Stimulated activated CD8-positive, alpha-beta memory T cell treated with anti-CD3 and anti-CD28 coated beads, Interleukin-7, amount 100 ng/mL, for 24 hours (primary cell): Measurements from ENCODE around the gene LMCD1.

Experiments
- DNase-seq: peaks from one replicate; pipeline ENCODE4 v3.0.0-alpha.2; 2020; ENCODE audit warnings: low read depth

Gene LMCD1

DNA sequence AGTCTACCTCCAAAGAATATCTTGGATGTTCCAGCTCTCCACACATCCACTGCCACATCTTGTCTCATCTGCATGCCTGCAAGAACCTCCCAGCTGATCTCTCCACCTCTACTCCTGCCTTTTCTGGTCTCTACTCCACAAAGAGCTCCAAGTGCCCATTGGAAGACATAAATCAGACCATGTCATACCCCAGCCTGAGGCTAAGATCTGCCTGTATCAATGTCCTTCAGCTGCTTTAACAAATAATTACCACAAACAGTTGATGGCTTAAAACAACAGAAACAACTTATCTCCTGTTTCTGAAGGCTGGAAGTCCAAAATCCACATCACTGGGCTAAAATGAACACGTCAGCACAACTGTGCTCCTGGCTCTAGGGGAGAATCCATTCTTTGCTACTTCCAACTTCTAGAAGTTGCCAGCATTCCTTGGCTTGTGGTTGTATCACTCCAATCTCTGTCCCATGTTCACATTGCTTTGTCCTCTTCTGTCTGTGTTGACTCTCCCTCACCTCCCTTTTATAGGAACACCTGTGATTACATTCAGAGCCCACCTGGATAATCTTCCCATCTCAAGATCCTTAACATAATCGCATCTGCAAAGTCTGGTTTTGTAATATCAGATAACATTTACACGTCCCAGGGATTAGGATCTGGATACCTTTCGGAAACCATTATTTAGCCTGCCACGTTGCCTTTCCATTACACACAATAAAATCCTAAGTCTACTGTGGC is 17.0 kb upstream of the LMCD1 start:
- no peak for DNase-seq

DNA sequence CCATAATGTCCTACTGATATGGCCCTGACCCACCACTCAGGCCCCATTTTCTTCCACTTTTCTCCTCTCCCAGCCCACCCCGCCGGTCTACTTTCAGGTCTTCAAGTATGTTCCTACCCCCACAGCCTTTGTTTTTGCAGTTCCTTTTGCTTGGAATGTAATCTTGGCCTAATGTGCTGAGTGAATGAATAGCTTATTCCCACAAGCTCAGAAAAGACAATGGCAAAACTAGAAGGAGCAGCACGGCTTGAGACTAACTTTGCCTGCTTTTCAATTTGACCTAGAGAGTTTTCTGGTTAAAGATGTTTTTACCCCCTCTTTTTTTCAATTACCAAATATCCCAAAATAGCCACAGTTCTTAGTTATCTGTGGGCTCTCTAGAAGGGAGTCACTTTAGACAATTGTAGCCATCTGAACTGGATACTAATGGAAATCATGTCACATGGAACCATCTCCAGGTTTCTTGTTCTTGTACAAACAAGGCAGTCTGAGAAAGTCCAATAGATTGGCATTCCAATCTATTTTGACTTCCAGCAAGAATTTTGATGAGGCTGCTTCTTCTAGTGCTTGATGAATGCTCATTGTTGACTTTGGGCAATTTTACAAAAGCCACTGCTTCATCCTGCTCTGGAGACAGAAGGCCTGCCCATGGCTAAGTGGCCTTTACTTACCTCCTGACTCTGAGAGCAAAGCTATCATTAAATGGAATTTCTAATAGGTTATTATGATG is 16.3 kb upstream of the LMCD1 start:
- no peak for DNase-seq

DNA sequence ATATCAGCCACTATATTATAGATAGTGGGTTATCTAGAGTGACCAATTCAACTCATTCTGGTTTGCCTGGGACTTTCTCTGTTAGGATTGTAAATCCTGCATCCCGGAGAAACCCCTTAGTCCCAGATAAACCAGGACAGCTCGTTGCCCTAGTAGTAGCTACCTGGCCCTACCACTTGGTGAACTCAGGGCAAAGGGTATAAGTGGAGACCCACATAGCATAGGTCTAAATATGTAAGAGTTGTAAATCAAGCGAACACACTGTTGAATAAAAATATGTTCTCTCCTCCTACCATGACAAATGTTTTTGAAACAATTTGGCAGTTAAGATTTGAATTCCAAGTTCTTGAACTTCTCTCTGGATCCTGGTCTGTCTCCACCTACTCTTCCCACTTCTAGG is 15.7 kb upstream of the LMCD1 start:
- no peak for DNase-seq

DNA sequence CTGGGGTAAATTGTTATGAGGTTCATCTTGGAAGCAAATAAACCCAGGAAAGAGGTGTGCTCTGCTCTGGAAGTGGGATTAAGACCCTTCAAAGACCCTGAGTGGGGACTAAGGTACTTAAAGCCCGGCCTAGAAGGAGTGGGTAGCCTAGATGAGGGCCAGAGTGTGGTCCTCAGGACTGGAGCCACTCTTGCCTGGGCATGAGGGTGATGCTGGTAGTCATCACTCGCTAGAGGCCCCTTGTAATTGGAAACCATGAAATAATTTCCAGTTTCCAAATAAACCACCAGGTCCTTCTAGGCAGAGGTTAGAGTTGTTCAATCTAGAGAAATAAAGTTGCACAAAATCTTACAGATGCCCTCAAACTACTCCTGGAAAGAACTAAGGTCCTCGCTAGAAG is 15.2 kb upstream of the LMCD1 start:
- no peak for DNase-seq

DNA sequence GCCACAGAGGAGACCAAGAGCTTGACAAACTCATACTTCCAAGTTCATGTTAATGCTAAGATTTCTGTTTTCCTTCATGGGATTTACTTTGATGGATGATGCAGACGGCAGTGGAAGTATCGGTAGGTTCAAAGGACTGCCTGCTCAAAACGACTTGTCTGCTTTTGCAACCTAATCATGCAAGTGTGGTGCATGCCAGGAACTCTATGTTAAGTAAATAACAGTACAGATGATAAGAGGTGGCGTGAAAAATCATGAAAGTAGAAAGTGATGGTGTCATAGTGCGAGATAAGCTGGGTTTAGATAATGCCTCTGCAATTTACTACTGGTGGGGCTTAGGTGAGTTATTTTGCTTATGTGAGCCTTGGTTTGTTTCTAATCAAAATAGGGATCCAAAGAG is 14.7 kb upstream of the LMCD1 start:
- no peak for DNase-seq

DNA sequence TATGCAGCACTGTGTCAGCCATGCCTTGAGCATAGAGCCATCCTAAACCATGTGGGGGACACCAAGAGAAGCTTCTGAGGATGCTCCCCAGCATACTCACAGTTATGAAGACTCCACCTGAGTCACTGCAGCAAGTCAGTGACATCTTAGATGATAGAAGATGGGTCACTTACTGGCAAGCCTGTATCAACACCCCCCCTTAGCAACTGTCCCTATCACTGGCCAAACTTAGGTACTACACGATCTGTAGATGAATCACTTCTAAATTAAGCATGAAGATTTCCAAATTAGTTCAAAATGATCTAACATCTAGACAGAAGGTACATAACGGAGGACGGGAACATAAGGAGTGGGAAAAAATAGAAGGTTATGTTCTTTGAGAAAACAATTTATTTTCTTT is 13.2 kb upstream of the LMCD1 start:
- no peak for DNase-seq

DNA sequence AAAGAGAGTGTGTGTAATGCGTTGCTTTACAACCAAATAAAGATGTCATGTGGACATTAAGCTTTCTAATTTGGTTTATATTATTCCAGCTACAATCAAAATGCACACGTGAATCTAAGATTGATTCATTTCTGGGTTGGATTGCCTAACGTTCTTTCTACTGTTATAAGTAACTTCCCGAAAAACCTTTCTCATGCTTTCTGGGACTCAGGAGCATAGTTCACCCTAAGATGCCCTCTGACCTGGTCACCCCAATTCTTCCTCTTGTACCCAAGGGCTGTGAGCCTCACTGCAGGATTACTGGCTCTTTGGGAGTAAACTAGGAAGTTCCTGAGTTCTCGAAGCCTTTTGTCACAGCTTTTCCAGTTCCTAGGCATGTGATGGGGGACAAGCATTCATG is 12.7 kb upstream of the LMCD1 start:
- DNase-seq: no peak

DNA sequence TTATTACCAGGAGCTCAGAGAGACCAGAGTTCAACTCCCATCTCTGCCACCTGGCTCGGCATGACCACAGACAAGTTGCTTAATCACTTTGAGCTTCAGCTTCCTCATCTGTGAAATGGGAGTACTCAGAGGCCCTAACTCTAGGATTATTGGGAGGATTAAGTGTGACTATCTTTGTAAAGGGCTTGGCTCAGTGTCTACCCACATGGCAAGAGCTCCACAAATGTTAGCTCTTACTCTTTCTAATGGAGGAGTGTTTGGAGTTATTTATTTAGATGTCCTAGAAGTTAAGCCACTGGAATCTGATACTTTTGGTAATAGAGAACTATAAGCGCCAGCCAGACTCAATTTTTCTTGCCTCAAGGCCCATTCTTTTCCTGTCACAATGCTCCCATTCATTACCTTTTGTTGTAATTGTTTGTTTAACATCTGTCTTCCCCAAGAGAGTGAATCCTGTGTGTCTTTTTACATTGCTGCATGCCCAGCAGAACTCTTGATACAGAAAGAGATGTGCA is 12.3 kb upstream of the LMCD1 start:
- no peak for DNase-seq

DNA sequence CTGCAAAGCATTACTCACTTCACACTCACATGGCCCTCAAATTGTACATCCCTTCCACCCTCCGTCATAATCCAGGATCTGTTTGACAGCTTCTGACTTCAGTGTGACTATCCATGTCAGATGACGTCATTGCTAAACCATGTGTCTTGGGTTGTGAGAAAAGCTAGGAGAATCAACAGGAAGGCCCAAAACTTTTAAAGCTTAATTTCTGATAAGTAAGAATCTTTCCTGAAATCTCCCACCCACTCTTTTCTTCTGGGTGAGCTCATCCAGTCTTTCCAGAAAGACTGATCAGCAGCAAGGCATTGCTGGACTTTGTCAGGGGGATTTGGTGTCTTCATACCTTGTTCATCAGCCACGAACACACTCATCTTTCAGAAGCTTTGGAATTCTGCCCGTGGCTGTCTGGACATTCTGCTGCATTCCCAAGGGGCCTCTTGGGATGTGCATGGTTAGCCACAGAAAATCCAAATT is 11.5 kb upstream of the LMCD1 start:
- DNase-seq: no peak

DNA sequence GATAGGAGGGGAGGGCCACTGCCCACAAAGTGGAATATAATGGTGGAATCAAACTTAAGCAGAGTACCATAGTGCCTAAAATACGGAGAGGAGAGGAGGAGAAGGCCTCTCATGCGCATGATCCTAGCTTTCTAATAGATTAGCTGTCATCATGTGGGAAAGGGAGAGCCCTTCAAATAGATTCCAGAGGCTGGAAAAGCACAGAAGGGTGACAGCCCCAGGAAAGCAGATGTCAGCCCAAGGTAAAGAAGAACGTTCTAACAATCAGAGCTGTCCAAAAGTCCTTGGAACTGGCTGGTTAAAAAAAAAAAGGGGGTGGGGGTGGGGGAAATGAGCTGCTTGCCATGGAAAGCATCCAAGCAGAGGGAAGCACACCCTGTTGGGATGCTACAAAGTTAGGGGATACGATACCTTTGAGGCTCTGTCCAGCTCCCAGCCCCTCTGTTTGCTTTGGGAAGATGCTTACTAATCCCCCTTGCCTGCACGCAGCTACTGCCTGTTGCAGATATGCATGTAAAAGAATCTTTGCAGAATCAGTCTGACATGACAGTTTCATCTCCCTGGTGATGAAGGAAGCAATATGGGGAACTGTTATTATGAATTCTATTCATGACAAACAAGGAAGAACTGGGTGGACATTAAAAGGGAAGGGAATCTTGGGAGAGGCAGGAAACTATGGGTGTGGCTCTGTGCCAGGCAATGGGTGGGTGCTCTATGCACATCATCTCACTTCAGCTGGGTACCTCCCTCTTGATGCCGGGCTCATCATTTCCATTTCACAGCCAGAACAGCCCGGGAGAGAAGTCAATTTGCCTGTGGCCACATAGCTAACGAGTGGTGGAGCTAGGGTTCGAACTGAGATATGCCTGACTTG is 10.1 kb upstream of the LMCD1 start:
- no peak for DNase-seq

DNA sequence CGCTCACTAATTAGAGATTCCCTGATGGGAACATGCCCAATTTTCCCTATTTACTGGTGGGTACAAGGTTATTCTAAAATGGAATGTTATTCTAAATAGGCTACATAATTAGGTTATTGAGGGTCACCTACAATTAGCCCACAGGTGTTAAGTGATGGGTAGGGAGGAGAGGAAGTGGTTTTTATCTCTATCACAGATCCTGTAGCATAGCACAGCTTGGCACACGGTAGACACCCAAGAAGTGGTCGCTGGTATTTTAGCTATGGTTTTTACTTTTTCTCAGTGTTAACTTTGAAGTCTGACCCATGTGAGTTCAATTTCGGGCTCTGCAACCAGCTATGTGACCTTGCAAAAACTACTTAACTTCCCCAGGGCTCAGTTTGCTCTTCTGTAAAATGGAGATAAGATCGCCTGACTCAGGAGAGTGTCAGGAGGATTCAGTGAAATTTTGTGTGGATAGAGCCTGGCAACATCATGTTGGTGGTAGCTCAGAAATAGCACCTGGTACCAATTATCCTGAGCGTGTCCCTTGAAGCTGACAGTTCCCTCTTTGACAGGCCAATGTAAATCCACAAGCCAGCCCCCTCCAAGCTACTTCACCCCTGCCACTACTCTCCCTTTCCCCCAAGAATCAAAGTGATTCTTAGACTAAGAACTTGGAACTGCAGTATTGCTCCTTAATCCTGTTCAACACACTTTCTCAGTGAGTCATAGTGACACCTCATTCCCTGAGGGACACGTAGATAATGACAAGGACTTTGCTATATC is 8.7 kb upstream of the LMCD1 start:
- no peak for DNase-seq

DNA sequence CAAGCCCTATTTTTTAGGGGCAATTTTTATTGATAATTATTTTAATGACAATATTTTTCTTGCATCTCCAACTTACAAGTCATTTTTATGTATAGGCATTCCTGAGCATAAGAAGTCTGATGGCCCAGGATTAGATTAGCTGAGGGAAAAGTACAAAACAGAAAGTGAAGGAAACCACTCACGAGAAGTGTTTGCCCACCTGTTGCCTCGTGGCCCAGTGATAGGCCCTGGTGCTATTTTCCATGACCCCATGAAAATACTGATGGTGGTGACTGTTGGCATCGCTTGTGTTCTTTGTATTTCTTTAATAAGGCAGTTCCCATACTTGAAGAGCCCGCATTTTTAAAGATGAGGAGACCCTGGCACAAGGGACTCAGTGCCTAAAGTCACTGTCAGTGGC is 7.9 kb upstream of the LMCD1 start:
- DNase-seq: no peak

DNA sequence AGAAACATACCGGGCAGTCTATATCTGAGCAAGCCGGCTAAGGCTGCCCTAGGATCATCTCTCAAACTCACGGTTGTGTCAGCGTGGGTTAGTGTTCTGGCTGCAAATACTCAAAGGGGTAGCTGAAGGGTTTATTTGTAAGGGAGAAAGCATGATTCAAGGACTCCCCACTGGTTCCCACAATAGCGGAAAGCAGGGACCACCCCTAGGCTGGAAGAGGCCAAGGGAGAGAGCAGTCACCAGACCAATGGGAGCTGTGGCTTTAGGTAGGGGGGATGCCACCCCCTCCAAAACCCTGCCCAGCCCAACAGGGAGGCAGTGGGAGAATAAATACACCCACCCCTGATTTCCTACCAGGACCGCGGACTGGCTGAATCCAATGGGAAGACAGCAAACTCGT is 7.3 kb upstream of the LMCD1 start:
- no peak for DNase-seq

DNA sequence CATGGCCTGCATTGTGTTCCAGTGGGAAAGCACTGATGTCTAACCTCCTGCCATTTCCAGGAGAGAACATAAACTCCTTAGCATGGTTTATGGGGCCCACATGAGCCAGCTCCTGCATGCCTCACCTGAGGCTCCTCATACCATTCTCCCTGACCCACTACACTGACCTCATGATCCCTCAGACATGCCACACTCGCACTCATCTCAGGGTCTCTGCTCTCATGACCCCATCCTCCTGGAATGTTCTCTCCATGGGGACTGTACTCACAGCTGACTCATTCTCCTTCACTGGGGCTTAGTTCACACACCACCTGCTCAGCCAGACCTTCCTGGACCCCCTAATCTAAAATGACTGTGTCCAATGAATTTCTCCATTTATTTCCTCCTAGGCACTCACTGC is 4.0 kb upstream of the LMCD1 start:
- DNase-seq: no peak

DNA sequence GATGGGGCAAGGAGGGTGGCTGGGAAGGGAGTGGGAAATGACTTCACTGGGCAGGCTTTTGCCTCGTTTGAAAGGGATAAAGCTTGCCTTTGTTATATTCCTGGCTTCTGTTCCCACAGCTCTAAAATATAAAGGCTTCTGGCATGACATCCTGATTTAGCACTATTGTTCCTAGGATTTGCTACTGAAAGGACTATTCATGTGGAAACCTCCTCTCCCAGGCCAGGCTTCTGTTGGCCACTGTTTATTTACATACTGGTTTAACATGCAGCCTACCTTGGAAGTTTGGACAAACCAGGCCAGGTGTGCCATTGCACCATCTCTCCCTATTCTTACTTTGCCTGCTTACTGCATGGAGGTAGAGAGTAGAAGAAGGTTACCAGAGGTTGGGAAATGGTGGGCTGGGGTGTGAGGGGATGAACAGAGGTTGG is 2.4 kb upstream of the LMCD1 start:
- no peak for DNase-seq

DNA sequence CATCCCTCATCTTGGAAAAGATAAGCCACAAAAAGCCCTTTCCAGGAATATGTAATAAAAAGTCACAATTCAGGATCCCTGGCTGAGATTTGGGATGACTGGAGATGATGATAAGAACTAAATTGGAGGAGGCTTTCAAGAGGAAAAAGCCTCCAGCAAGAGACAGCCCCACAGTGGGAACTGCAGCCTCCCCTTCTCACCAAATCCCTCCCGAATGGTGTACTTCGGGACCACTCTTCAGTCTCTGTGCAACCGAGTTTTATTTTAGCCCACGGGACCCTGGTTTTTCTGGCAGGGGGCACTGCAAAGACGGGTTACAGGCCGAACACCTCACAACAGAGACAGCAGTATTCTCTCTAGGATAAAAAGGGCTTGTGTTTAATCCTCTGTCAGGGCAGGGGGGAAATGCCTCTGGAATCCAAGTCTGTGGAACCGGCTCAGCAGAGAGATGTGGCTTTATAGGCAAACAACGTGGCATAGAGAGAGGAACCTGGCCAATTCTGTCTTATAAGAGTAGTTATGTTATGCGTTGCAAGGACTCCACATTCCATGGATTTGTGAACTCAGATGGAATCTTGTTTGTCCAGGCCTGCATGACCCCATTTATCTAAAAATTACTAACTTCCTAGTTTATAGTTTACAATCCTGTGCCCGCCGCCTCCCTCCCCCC is 1.2 kb upstream of the LMCD1 start:
- DNase-seq: no peak

DNA sequence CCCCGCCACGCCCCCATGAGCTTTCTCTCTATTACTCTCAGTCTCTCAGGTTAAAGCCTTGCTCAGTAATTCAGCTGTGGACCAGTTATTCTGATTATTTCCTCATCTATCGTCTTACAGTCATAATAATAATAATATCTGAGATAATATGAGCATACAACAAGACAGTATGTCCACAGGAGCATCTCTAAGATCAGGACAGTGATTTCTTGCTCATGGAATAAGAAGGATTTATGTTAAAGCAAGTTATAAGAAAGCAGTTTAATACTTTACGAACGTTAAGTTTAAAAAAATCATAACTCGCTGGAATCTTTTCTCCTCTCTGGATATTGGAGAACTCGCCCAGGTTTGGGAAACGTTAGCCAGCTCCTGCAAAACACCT is 643 bp upstream of the LMCD1 start:
- no peak for DNase-seq

DNA sequence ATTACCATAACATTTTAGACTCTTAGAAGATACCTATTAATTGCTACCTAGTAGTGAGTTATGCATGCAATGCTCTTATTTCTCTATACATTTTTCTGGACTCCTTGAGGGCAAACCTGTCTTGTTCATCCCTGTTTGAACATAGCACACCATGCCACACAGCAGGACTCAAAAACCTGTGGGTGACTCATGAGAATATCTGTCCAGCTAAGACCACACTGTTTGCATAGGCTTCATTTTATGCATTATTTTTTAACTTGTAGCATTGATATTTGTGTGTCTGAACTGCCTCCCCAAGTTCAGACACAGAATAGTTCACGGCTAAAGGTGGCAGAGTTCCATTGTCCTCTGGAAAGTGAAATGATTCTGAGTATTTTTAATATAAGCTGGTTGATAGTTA is 1.8 kb downstream of the LMCD1 start:
- no peak for DNase-seq

DNA sequence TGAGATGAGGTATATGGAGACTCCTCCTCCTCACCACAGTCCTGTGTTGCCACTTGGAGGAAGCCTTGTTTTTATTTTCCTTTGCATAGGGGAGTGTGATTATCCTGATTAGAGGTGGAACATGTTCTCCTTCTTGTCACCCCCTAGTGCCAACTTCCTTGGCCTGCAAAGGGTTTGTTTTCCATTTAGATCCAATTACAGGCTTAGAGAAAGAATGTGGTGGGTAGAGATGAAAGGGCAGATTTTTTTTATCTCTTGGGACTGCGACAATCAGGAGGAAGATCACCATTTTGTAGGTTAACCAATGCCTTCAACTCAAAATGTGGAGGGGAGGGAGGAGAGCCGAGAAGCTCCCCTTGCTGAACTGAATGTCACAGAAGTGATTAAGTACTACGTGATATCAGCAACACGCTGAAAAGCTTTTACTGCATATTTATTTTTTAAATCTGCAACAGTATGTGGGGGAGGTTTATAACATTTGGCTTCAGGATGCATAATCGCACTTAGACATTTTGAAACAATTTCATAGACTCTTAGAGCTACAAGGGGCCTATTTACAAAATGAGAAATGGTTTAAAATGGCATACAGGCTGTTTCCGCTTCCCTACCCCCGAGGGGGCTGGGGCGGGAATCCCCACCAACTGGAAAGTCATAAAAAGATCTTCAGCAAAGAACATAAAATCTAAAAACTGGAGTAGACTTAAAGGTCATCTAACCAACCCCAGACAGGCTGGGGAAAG is 2.4 kb downstream of the LMCD1 start:
- DNase-seq: no peak

DNA sequence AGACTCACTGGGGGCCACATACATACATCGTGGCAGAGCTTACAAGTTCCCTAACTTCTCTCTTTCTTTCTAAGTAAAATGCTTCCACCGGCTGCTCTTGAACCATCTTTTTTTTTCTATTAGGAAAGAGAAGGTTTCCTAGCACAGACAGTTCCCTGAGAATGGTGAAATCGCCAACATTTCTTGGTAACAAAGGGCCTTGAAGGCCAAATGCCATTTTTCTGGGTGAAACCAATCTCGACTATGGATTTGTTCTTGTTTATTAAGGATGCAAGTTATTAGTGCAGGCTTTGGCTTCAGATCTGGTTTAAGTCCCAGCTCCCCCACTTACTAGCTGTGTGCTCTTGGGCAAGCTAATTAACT is 3.0 kb downstream of the LMCD1 start:
- no peak for DNase-seq

DNA sequence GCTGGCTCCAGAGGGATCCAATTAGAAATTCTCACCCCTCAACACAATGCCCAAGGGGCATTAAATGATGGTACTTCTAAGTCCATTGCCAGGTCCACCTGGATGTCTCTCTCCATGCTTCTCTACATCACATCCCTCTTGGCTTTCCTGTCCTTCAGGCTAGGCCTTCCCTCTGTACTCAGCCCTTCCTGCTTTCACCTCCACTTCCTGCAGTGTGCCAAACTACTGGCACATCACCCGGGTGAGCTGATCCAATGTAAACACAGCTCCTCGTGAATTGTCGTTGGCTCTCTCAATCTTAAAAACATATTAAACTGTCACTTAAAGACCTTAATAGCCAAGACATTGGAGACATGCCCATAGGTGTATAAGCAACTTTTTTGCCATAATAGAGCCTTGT is 4.0 kb downstream of the LMCD1 start:
- DNase-seq: no peak
